ENCODE results near the gene LCNL1.

Gene LCNL1

DNA sequence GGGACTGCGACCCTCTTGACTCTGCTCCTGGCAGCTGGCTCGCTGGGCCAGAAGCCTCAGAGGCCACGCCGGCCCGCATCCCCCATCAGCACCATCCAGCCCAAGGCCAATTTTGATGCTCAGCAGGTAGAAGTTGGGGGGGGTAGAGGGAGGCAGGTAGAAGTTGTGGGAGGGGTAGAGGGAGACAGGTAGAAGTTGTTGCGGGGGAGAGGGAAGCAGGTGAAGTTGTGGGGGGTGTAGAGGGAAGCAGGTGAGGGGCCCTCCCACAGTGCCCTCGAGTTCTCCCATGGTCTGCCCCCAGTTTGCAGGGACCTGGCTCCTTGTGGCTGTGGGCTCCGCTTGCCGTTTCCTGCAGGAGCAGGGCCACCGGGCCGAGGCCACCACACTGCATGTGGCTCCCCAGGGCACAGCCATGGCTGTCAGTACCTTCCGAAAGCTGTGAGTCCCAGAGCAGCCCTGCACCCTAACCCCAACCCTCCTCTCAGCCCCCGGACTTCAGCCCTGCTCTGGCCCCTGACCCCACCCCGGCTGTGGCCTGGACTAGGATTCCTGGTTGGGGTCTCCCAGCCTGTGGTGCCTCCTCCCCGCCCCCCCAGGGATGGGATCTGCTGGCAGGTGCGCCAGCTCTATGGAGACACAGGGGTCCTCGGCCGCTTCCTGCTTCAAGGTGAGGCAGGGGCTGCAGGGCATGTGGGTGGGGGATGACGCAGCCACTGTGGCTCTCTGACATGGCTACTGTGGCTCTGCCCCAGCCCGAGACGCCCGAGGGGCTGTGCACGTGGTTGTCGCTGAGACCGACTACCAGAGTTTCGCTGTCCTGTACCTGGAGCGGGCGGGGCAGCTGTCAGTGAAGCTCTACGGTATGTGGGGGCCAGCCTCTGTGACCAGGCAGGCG, 37.2 kb upstream of the LCNL1 start:
- TF ChIP-seq FOXP2 (optimal IDR thresholded peaks at IDR 0.05; ENCODE audit: control extremely low read depth, extremely low read length, insufficient read depth): no peak
- no peak for TF ChIP-seq POLR2AphosphoS5 (IDR thresholded peaks at IDR 0.05; ENCODE audit: borderline replicate concordance, low read depth, low read length)
- TF ChIP-seq EZH2 (IDR thresholded peaks at IDR 0.05): no peak
- DNase-seq (ENCODE audit: low read depth, low spot score): no peak

GRCh38 chr9:136946228-136947027, 36.4 kb upstream of the LCNL1 start:
- H3K4me3 ChIP-seq: no peak overlapping the region
- DNase-seq (ENCODE audit: low read depth, low spot score): no peak
- peaks cover 13% of the 10 kb centered on the region; the same call in 1 of the 2 replicates for H3K36me3 ChIP-seq (ENCODE audit: insufficient read depth, low read length)
- no peak overlapping the region for H3K9ac ChIP-seq (ENCODE audit: insufficient read length)
- TF ChIP-seq EZH2 (IDR thresholded peaks at IDR 0.05) (no peak), FOXP2 (optimal IDR thresholded peaks at IDR 0.05; ENCODE audit: control extremely low read depth, extremely low read length, insufficient read depth) (no peak)
- no peaks in the 10 kb centered on the region for H3K9me3 ChIP-seq (ENCODE audit: low read depth, low read length)
- H3K27ac ChIP-seq: no peak overlapping the region

More for the DNA sequence above, 37.2 kb upstream of the LCNL1 start:
- Histone ChIP-seq H3K9ac (ENCODE audit: insufficient read length) (no peak overlapping the region), H3K27ac (no peak overlapping the region), H3K36me3 (ENCODE audit: insufficient read depth, low read length) (peaks cover 21% of the 10 kb centered on the region; the same call in 1 of the 2 replicates), H3K9me3 (ENCODE audit: low read depth, low read length) (no peaks in the 10 kb centered on the region), H3K4me3 (no peak overlapping the region)

DNA sequence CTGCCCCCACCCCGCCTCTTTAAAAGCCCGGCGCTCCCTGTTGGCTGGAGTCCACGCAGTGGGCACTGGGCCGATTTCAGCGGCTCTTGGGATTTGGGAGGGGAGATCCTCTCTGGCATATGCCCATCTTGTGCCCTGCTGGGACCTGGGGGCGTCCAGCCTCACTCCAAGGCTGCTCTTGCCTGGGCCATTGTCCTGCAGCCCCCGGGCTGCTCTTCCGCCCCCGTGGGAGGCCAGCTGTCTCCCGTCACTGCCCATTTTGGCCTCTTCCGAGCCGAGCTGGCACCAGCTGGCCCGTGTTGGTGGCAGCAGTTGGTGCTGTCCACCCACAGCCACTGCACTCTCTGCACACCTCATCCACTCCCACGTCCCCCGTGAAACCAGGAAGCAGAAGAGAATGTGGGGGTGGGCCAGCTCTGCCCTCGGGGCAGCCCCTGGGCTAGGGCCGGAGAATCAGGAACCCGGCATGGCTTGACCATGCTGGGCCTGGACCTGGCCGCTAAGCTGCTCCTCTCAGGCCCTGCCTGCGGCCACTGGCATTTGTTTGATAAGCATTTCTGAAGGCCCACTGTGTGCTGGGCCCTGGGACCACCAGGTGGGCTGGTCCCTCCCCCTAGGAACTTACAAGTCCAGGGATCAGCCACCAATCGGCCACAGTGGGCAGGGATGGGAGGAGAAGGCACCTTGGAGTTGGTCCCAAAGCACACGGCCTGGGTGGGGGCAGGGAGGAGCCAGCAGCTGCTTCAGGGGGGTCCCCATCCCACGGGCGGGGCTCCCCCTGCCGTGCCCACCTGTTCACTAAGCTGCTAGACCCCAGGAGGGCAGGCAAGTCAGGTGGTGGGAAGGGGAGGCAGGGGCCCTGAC, 35.5 kb upstream of the LCNL1 start:
- Histone ChIP-seq H3K27ac (no peak overlapping the region), H3K4me3 (no peak overlapping the region), H3K9me3 (ENCODE audit: low read depth, low read length) (no peaks in the 10 kb centered on the region), H3K9ac (ENCODE audit: insufficient read length) (no peak overlapping the region), H3K36me3 (ENCODE audit: insufficient read depth, low read length) (peaks cover 5% of the 10 kb centered on the region; the same call in 1 of the 2 replicates)
- no peak for DNase-seq (ENCODE audit: low read depth, low spot score)
- TF ChIP-seq FOXP2 (optimal IDR thresholded peaks at IDR 0.05; ENCODE audit: control extremely low read depth, extremely low read length, insufficient read depth) (no peak), POLR2AphosphoS5 (IDR thresholded peaks at IDR 0.05; ENCODE audit: borderline replicate concordance, low read depth, low read length) (no peak), EZH2 (IDR thresholded peaks at IDR 0.05) (no peak)

DNA sequence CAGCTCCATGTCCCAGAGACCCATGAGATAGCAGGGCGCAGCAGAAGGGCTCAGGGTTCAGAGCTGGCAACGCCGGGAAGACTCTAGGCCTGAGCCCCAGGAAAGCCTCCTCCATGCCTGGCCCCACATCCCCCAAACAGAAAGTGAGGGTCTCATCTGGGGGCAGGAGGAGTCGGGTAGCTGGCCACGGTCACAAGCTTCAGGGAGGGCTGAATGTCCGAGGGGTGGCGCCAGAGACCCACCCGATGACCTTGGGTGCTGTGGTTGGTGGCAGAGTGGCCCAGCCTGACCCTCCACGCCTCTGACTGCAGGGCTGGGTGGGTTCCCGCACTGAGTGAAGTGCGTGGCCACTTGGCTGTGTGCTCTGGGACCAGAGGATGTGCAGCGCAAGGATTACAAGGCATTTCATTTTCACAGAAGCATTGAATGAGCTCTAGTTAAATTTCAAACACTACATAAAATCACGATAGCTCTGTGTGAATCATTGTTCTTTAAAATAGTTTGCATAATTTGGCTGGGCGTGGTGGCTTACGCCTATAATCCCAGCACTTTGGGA, 34.8 kb upstream of the LCNL1 start:
- no peaks in the 10 kb centered on the region; the same call in 1 of the 2 replicates for H3K36me3 ChIP-seq (ENCODE audit: insufficient read depth, low read length)
- TF ChIP-seq FOXP2 (optimal IDR thresholded peaks at IDR 0.05; ENCODE audit: control extremely low read depth, extremely low read length, insufficient read depth): no peak
- TF ChIP-seq EZH2 (IDR thresholded peaks at IDR 0.05): no peak
- no peak for TF ChIP-seq POLR2AphosphoS5 (IDR thresholded peaks at IDR 0.05; ENCODE audit: borderline replicate concordance, low read depth, low read length)
- no peak overlapping the region for H3K9ac ChIP-seq (ENCODE audit: insufficient read length)
- H3K4me3 ChIP-seq: no peak overlapping the region
- DNase-seq (ENCODE audit: low read depth, low spot score): no peak
- H3K27ac ChIP-seq: no peak overlapping the region
- no peaks in the 10 kb centered on the region for H3K9me3 ChIP-seq (ENCODE audit: low read depth, low read length)

- peak overlapping the region; percentile 94 for H3K4me3 ChIP-seq
- H3K9ac ChIP-seq (ENCODE audit: insufficient read length): peak overlapping the region; percentile 55
- H3K9me3 ChIP-seq (ENCODE audit: low read depth, low read length): no peaks in the 10 kb centered on the region
- no peak overlapping the region for H3K27ac ChIP-seq
- no peaks in the 10 kb centered on the region for H3K36me3 ChIP-seq (ENCODE audit: insufficient read depth, low read length)
- no peak for TF ChIP-seq EZH2 (IDR thresholded peaks at IDR 0.05)
- TF ChIP-seq POLR2AphosphoS5 (IDR thresholded peaks at IDR 0.05; ENCODE audit: borderline replicate concordance, low read depth, low read length): no peak
- TF ChIP-seq FOXP2 (optimal IDR thresholded peaks at IDR 0.05; ENCODE audit: control extremely low read depth, extremely low read length, insufficient read depth): no peak
- no peak for DNase-seq (ENCODE audit: low read depth, low spot score)
Observed at GRCh38 chr9:136949239-136949816, 33.5 kb upstream of the LCNL1 start.

DNA sequence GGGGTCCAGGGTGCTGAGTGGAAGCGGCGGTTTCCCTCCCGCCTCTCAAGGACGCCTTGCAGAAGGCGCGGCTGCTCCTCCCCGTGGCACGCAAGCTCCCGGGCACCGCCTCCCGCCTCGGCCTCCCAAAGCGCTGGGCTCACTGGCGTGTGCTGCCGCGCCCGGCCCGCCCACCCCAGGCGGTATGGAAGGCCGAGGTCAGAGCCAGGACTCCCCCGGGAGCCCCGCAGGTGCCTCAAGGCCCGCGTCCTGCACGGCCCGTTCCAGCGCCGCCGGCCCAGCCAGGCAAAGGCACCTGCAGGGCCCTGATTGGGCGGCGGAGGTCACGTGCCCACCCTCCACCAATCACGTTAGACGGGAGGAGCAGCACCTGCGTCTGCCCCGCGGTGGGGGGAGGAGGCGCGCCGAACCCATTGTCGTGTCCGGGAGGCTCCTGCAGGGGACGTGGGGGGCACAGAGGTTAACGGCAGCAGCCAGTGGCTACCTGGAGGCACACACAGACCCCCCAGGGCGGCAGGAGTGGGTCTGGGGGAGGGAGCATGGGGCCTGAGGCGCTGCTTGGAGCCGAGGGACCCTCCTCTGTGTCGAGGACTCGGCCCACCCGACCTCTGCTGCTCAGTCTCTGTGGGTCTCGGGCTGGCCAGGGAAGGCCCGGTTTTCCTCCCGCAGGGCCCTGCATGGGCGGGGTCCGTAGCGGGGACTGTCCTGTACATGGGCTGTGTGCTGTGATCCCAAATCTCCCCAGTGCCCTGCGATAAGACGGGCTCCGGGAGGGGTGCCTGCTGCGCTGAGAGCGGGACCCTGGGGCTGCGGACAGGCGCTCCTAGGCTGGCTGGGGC, 32.8 kb upstream of the LCNL1 start:
- Histone ChIP-seq H3K9me3 (ENCODE audit: low read depth, low read length) (no peaks in the 10 kb centered on the region), H3K9ac (ENCODE audit: insufficient read length) (peak overlapping the region; percentile 81), H3K27ac (peak overlapping the region; percentile 81), H3K4me3 (peak overlapping the region; percentile 94), H3K36me3 (ENCODE audit: insufficient read depth, low read length) (no peaks in the 10 kb centered on the region)
- TF ChIP-seq EZH2 (IDR thresholded peaks at IDR 0.05) (no peak), POLR2AphosphoS5 (IDR thresholded peaks at IDR 0.05; ENCODE audit: borderline replicate concordance, low read depth, low read length) (peak; percentile 93), FOXP2 (optimal IDR thresholded peaks at IDR 0.05; ENCODE audit: control extremely low read depth, extremely low read length, insufficient read depth) (no peak)
- peak; percentile 20 for DNase-seq (ENCODE audit: low read depth, low spot score)
